Transverse colon (tissue), 4 donors: ENCODE data around the gene VAV1.

Experiments used
- POLR2AphosphoS5 ChIP-seq, 3 donors: sonication (generic); formaldehyde crosslinking; IDR thresholded peaks; one replicate each; pipeline ENCODE4 v1.6.1; 2016; ENCODE audit warnings: antibody characterized with exemption in 3 of 3
- TF ChIP-seq, protein P1 (sequence below), 5 experiments: fragments of 200-600 bp in 3 of 5; fragments of 450-650 bp in 2 of 5; sonication (generic) in 3 of 5; IDR thresholded peaks; 1 replicate in 2 of 5; 2 replicates in 3 of 5; pipeline ENCODE4 v1.5.1; 2016 to 2017; ENCODE audit warnings: antibody characterized with exemption in 5 of 5, inconsistent platforms in 3 of 5, mild to moderate bottlenecking in 2 of 5, moderate library complexity in 1 of 5

DNA sequence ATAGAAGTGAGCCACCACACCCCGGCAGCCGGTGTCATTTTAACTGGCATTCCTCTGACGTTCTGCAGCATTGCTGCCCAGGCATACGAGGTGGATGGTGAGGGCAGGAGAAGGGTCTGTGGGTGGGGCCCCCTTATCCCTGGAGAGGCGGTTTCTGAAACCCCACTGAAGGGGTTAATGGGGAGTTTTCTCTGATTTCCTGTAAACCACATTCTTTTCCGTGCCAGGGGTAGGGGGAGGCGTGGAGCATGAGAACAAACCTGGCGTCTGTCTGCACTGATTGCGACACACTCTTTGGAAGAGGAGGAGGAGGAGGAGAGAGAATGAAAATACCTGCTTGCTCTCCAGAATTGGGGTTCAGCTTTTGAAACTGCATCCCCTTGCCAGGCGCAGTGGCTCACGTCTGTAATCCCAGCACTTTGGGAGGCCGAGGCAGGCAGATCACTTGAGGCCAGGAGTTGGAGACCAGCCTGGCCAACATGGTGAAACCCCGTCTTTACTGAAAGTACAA lies 49.3 kb upstream of the VAV1 start:
- TF ChIP-seq, protein P1, sequence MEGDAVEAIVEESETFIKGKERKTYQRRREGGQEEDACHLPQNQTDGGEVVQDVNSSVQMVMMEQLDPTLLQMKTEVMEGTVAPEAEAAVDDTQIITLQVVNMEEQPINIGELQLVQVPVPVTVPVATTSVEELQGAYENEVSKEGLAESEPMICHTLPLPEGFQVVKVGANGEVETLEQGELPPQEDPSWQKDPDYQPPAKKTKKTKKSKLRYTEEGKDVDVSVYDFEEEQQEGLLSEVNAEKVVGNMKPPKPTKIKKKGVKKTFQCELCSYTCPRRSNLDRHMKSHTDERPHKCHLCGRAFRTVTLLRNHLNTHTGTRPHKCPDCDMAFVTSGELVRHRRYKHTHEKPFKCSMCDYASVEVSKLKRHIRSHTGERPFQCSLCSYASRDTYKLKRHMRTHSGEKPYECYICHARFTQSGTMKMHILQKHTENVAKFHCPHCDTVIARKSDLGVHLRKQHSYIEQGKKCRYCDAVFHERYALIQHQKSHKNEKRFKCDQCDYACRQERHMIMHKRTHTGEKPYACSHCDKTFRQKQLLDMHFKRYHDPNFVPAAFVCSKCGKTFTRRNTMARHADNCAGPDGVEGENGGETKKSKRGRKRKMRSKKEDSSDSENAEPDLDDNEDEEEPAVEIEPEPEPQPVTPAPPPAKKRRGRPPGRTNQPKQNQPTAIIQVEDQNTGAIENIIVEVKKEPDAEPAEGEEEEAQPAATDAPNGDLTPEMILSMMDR (IDR thresholded peaks at IDR 0.05): no peak
- no peak for TF ChIP-seq POLR2AphosphoS5 (IDR thresholded peaks at IDR 0.05)
